ENCODE data around the gene ARFIP1.

GRCh38 chr4:152903658-152904057, 123.9 kb downstream of the ARFIP1 start:
- no peak for TF ChIP-seq GATA2 (IDR thresholded peaks at IDR 0.05; ENCODE audit: low read depth, low read length)
- no peak for TF ChIP-seq GATA3 (IDR thresholded peaks at IDR 0.05; ENCODE audit: low read depth, low read length)
